NCI-H446 treated with DMSO at 0.1 percent for 48 hours (cell line): ENCODE results near the gene GLP1R.
"Not testable (repeated sequence)": the region's sequence is repeated elsewhere in the genome, so short reads cannot be mapped to it uniquely, and the experiment has no call there.

Experiments
- DNase-seq: peaks from one replicate; lab custom pipeline; 2025; lab: John Stamatoyannopoulos, UW

GLP1R gene

GRCh38 chr6:39128106-39128505, 79.5 kb downstream of the GLP1R start:
- DNase-seq = no peak

GRCh38 chr6:39128832-39129231, 80.3 kb downstream of the GLP1R start:
- DNase-seq = no peak

GRCh38 chr6:39130691-39131090, 82.1 kb downstream of the GLP1R start:
- no peak for DNase-seq

- not testable (repeated sequence) for DNase-seq
Measured at GRCh38 chr6:39134761-39135160, 86.2 kb downstream of the GLP1R start.

- DNase-seq = not testable (repeated sequence)
Measured at GRCh38 chr6:39136207-39136606, 87.6 kb downstream of the GLP1R start.

GRCh38 chr6:39137245-39137644, 88.7 kb downstream of the GLP1R start:
- no peak for DNase-seq
